Brain microvascular endothelial cell (primary cell): ENCODE results near the gene REEP3.

Source experiments
- DNase-seq: peaks from one replicate; pipeline ENCODE4 v3.0.0-alpha.2; 2020
- H3K27ac ChIP-seq: fragments of 250-450 bp; sonication (Bioruptor Pico); 2 replicates; pipeline ENCODE4 v1.5.1; 2020; ENCODE audit warnings: mild to moderate bottlenecking, moderate library complexity
- H3K27me3 ChIP-seq: fragments of 250-450 bp; sonication (Bioruptor Pico); replicated peaks from 2 replicates; pipeline ENCODE4 v1.5.1; 2020; ENCODE audit warnings: mild to moderate bottlenecking
- H3K36me3 ChIP-seq: fragments of 250-450 bp; sonication (Bioruptor Pico); replicated peaks from 2 replicates; pipeline ENCODE4 v1.5.1; 2020; ENCODE audit warnings: mild to moderate bottlenecking
- H3K4me3 ChIP-seq: 2 replicates; pipeline ENCODE4 v1.5.1; 2011; ENCODE audit warnings: low read depth, mild to moderate bottlenecking, control low read depth, low read length, moderate library complexity
- CTCF ChIP-seq: IDR thresholded peaks from 2 replicates; pipeline ENCODE4 v1.5.1; 2011; ENCODE audit warnings: low read depth, mild to moderate bottlenecking, moderate library complexity, low read length, control low read depth, inconsistent platforms; ENCODE audit errors: missing control alignments
- in situ Hi-C: cut with HindIII; loops from 2 replicates; pipeline ENCODE4 v1.10.0; 2017; ENCODE audit warnings: low sequenced_read_pairs, low pct_ligation_motif_present

The REEP3 gene

GRCh38 chr10:63536698-63537097 is 15.5 kb downstream of the REEP3 start:
- no peak for TF ChIP-seq CTCF
- no peak for DNase-seq
- in situ Hi-C loops = no loop called here
- Histone ChIP-seq H3K27ac (no peak overlapping the region), H3K4me3 (no peak overlapping the region), H3K36me3 (no peaks in the 10 kb centered on the region), H3K27me3 (no peaks in the 10 kb centered on the region)

GRCh38 chr10:63537536-63537935 is 16.3 kb downstream of the REEP3 start:
- no peak for DNase-seq
- TF ChIP-seq CTCF = no peak
- H3K27ac ChIP-seq = no peak overlapping the region
- H3K4me3 ChIP-seq = no peak overlapping the region
- no peaks in the 10 kb centered on the region for H3K27me3 ChIP-seq
- no peaks in the 10 kb centered on the region for H3K36me3 ChIP-seq
- in situ Hi-C loops = no loop called here

- in situ Hi-C loops = no loop called here
- no peaks in the 10 kb centered on the region for H3K36me3 ChIP-seq
- DNase-seq = no peak
- H3K27ac ChIP-seq = no peak overlapping the region
- TF ChIP-seq CTCF = no peak
- H3K27me3 ChIP-seq = no peaks in the 10 kb centered on the region
- H3K4me3 ChIP-seq = no peak overlapping the region
Measured at GRCh38 chr10:63539377-63539776, 18.2 kb downstream of the REEP3 start.

- H3K27me3 ChIP-seq = no peaks in the 10 kb centered on the region
- H3K36me3 ChIP-seq = no peaks in the 10 kb centered on the region
- no peak for DNase-seq
- in situ Hi-C loops = no loop called here
- TF ChIP-seq CTCF = no peak
- H3K27ac ChIP-seq = no peak overlapping the region
- H3K4me3 ChIP-seq = no peak overlapping the region
Measured at GRCh38 chr10:63539994-63540393, 18.8 kb downstream of the REEP3 start.

- no peak for DNase-seq
- Histone ChIP-seq H3K4me3 (no peak overlapping the region), H3K27me3 (no peaks in the 10 kb centered on the region), H3K36me3 (no peaks in the 10 kb centered on the region), H3K27ac (no peak overlapping the region)
- in situ Hi-C loops = no loop called here
- TF ChIP-seq CTCF = no peak
Measured at GRCh38 chr10:63542835-63543575, 21.8 kb downstream of the REEP3 start.

- no peaks in the 10 kb centered on the region for H3K27me3 ChIP-seq
- no peak for TF ChIP-seq CTCF
- no peak overlapping the region for H3K27ac ChIP-seq
- no peak for DNase-seq
- no peak overlapping the region for H3K4me3 ChIP-seq
- no peaks in the 10 kb centered on the region for H3K36me3 ChIP-seq
- in situ Hi-C loops = no loop called here
Measured at GRCh38 chr10:63543576-63543962, 22.4 kb downstream of the REEP3 start.
